GM13976 (cell line): ENCODE results near the gene RIC8A.
"Not testable (repeated sequence)": the region's sequence is repeated elsewhere in the genome, so short reads cannot be mapped to it uniquely, and the experiment has no call there.

Experiments
- DNase-seq: peaks from one replicate; pipeline ENCODE4 v3.0.0; 2012; ENCODE audit warnings: low spot score
- in situ Hi-C: fragments of 300-500 bp; cut with MboI; formaldehyde crosslinking; loops from one replicate; pipeline ENCODE4 v1.12.0; 2022; ENCODE audit warnings: low sequenced_read_pairs, mixed read lengths, inconsistent platforms; ENCODE audit not compliant: unreplicated experiment
- TF ChIP-seq, protein P1 (sequence below): IDR thresholded peaks from 2 replicates; pipeline ENCODE4 v1.5.1; 2012; ENCODE audit warnings: borderline replicate concordance, mild to moderate bottlenecking; ENCODE audit not compliant: insufficient read depth; ENCODE audit errors: extremely low read depth, missing control alignments, control extremely low read depth

The RIC8A gene

GRCh38 chr11:214083-214482 lies 6.6 kb downstream of the RIC8A start:
- in situ Hi-C loops: no loop called here
- no peak for DNase-seq
- TF ChIP-seq, protein P1, sequence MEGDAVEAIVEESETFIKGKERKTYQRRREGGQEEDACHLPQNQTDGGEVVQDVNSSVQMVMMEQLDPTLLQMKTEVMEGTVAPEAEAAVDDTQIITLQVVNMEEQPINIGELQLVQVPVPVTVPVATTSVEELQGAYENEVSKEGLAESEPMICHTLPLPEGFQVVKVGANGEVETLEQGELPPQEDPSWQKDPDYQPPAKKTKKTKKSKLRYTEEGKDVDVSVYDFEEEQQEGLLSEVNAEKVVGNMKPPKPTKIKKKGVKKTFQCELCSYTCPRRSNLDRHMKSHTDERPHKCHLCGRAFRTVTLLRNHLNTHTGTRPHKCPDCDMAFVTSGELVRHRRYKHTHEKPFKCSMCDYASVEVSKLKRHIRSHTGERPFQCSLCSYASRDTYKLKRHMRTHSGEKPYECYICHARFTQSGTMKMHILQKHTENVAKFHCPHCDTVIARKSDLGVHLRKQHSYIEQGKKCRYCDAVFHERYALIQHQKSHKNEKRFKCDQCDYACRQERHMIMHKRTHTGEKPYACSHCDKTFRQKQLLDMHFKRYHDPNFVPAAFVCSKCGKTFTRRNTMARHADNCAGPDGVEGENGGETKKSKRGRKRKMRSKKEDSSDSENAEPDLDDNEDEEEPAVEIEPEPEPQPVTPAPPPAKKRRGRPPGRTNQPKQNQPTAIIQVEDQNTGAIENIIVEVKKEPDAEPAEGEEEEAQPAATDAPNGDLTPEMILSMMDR: no peak

GRCh38 chr11:215581-216037 lies 8.1 kb downstream of the RIC8A start:
- TF ChIP-seq, protein P1: no peak
- in situ Hi-C loops: no loop called here
- DNase-seq: no peak

DNA sequence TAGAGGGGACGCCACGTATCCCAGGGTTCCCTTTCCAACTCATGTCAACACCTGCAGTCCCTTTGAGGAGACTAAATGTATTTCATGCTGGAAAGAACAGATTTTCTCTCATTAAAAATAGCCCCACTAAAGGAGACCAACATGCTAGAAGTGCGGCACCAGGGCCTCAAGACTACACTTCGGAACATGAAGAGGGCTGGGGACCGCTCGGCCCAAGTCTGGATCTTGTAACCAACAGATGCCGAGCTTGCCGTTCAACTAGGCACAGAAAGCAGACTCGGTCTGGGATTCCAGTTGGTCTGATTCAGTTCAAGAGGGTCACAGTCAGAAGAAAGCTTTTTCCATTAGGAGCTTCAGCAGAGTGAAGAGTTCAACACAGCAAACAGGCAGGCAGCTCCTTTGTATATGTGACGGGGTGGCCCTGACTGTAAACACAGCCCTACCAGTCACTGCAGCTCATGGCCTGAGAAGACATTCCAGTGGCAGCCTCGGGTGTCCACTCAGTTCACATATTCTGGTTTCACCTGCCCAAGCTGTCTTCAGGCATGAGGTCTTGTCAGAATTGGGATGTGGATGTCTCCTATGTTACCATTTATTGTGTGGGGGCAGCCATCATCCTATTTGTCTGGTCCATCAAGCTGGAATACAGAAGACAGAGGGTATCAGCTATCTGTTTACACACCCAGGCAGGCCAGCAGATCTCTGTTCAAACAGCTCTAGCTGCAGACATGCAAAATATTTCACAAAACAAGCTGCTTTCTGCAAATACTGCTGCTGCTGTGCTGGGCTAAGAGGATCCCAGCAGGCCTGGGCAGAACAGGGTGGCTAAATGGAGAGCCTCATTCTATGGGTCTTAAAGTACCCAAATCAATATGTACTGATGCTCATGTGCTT lies 8.8 kb downstream of the RIC8A start:
- TF ChIP-seq, protein P1: no peak
- in situ Hi-C loops: no loop called here
- no peak for DNase-seq

DNA sequence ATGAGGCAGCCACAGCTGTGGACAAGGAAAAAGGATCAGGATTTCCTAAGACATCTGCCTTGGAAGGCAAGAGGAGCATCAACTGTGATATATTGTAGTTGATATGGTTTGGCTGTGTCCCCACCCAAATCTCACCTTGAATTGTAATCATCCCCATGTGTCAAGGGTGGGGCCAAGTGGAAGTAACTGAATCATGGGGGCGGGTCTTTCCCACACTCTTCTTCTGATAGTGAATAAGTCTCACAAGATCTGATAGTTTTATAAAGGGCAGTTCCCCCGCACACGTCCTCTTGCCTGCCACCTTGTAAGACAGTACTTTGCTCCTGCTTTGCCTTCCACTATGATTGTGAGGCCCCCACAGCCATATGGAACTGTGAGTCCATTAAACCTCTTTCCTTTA lies 10.2 kb downstream of the RIC8A start:
- no peak for DNase-seq
- TF ChIP-seq, protein P1: no peak
- in situ Hi-C loops: no loop called here

GRCh38 chr11:218815-219593 lies 11.5 kb downstream of the RIC8A start:
- no peak for DNase-seq
- in situ Hi-C loops: no loop called here
- TF ChIP-seq, protein P1: no peak

GRCh38 chr11:220641-221215 lies 13.2 kb downstream of the RIC8A start:
- DNase-seq, in situ Hi-C loops: not testable (repeated sequence)
